GM12891 (cell line): Measurements from ENCODE around the gene UGT1A4.

Source experiments
- POLR2A ChIP-seq: IDR thresholded peaks from 2 replicates; pipeline ENCODE4 v1.6.1; 2011; ENCODE audit warnings: low read depth, low read length, control low read depth
- POLR2AphosphoS5 ChIP-seq: IDR thresholded peaks from 2 replicates; pipeline ENCODE4 v1.6.1; 2011; ENCODE audit warnings: low read depth, low read length, control low read depth
- TAF1 ChIP-seq: IDR thresholded peaks from 2 replicates; pipeline ENCODE4 v1.6.1; 2011; ENCODE audit warnings: low read depth, low read length, control low read depth

DNA sequence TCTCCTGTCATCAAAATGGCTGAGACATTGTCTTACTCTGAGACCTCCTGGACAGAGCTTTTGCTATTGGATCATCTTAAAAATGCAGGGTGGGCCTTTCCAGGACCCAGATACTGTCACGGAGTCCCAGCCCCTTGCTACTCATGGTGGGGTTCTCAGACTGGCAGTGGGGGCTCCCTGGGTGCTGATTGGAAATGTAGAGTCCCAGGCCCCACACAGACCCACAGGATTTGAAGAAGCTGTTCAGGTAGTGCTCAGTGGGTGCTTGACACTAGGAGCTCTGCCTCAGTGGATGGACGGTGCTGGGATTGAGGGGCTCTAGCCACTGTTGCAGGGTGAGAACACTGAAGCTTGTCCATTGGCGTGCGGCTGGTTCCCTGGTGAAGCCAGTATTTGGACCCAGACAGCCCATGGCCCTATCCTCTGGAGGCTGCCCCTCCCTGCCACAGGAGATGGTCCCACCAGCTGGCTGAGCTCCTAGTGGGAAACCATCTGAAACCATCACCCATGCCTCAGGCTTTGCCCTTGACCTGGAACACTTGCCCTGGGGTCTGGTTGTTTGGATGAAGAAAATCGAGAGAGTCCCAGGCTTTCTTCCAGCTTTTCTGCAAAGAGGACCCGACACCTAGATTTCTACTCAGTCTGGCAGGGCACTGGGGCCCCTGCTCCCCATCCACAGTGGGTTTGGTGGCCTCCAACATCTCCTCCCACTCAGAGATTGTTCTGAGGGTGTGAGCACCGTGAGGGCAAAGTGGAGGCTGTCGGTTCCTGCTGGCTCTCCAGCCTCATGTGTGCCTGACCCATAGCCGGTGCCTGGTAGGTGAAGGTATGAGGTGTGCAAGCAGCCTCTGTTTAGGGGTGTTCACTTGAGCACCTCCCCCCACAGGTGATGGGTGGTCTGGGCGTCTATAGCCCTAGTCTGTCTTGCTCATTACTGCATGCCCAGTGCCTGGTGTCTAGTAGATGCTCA, 89.7 kb downstream of the UGT1A4 start:
- TF ChIP-seq POLR2AphosphoS5 (no peak), POLR2A (no peak), TAF1 (no peak)
